Measurements from ENCODE around the gene CGA.

Gene CGA

GRCh38 chr6:87088076-87088475 is 6.8 kb downstream of the CGA start:
- DNase-seq (ENCODE audit: low read depth), result no peak

- DNase-seq (ENCODE audit: low read depth), result no peak
Measured at GRCh38 chr6:87082160-87082721, 12.7 kb downstream of the CGA start.

GRCh38 chr6:87078983-87079616 is 15.8 kb downstream of the CGA start:
- DNase-seq (ENCODE audit: low read depth), result peak; percentile 27

GRCh38 chr6:87075168-87075567 is 19.7 kb downstream of the CGA start:
- DNase-seq (ENCODE audit: low read depth), result no peak

GRCh38 chr6:87074101-87074621 is 20.7 kb downstream of the CGA start:
- no peak for DNase-seq (ENCODE audit: low read depth)

GRCh38 chr6:87071683-87072082 is 23.2 kb downstream of the CGA start:
- DNase-seq (ENCODE audit: low read depth), result no peak

- no peak for DNase-seq (ENCODE audit: low read depth)
Measured at GRCh38 chr6:87070741-87071140, 24.2 kb downstream of the CGA start.

GRCh38 chr6:87068795-87069194 is 26.1 kb downstream of the CGA start:
- DNase-seq (ENCODE audit: low read depth), result no peak

- no peak for DNase-seq (ENCODE audit: low read depth)
Measured at GRCh38 chr6:87066449-87067333, 28.2 kb downstream of the CGA start.

- DNase-seq (ENCODE audit: low read depth), result no peak
Measured at GRCh38 chr6:87065117-87065516, 29.8 kb downstream of the CGA start.

- DNase-seq (ENCODE audit: low read depth), result no peak
Measured at GRCh38 chr6:87059943-87060342, 35.0 kb downstream of the CGA start.

GRCh38 chr6:87054143-87054833 is 40.6 kb downstream of the CGA start:
- no peak for DNase-seq (ENCODE audit: low read depth)

- no peak for DNase-seq (ENCODE audit: low read depth)
Measured at GRCh38 chr6:87053312-87053711, 41.6 kb downstream of the CGA start.

- DNase-seq (ENCODE audit: low read depth), result no peak
Measured at GRCh38 chr6:87049779-87050178, 45.1 kb downstream of the CGA start.

GRCh38 chr6:87045521-87046075 is 49.3 kb downstream of the CGA start:
- DNase-seq (ENCODE audit: low read depth), result no peak

- DNase-seq (ENCODE audit: low read depth), result no peak
Measured at GRCh38 chr6:87040729-87041128, 54.2 kb downstream of the CGA start.

Data from activated T-helper 9 cell treated with anti-CD3 and anti-CD28 coated beads, Interleukin-2, amount 50 U/mL, for 16 hours (primary cell).